ENCODE results near the gene PET117.
"Not testable (repeated sequence)": the region's sequence is repeated elsewhere in the genome, so short reads cannot be mapped to it uniquely, and the experiment has no call there.

Gene PET117

GRCh38 chr20:18103497-18103896 is 34.2 kb upstream of the PET117 start:
- Histone ChIP-seq H3K4me1 (ENCODE audit: control insufficient read depth in 1 of 2, insufficient read depth in 2 of 2, low read length in 2 of 2) (no peaks in the 10 kb centered on the region), H3K27me3 (ENCODE audit: low read depth, low read length) (no peaks in the 10 kb centered on the region), H3K9me3 (ENCODE audit: control insufficient read depth in 1 of 2, low read length in 2 of 2) (no peaks in the 10 kb centered on the region), H3K4me3 (ENCODE audit: low read depth in 1 of 2, low read length in 2 of 2) (no peak overlapping the region), H3K27ac (ENCODE audit: low read length) (no peak overlapping the region), H3K36me3 (ENCODE audit: control insufficient read depth in 1 of 2, insufficient read depth in 2 of 2, low read length in 2 of 2) (no peaks in the 10 kb centered on the region)

- Histone ChIP-seq H3K4me1 (ENCODE audit: control insufficient read depth in 1 of 2, insufficient read depth in 2 of 2, low read length in 2 of 2) (no peaks in the 10 kb centered on the region), H3K27ac (ENCODE audit: low read length) (no peak overlapping the region), H3K4me3 (ENCODE audit: low read depth in 1 of 2, low read length in 2 of 2) (no peak overlapping the region), H3K9me3 (ENCODE audit: control insufficient read depth in 1 of 2, low read length in 2 of 2) (no peaks in the 10 kb centered on the region), H3K36me3 (ENCODE audit: control insufficient read depth in 1 of 2, insufficient read depth in 2 of 2, low read length in 2 of 2) (no peaks in the 10 kb centered on the region), H3K27me3 (ENCODE audit: low read depth, low read length) (no peaks in the 10 kb centered on the region)
Measured at GRCh38 chr20:18108326-18108725, 29.3 kb upstream of the PET117 start.

- not testable (repeated sequence) for H3K4me3 ChIP-seq (ENCODE audit: low read depth in 1 of 2, low read length in 2 of 2)
Measured at GRCh38 chr20:18128574-18128973, 9.1 kb upstream of the PET117 start.

GRCh38 chr20:18132663-18133062 is 5.0 kb upstream of the PET117 start:
- H3K27me3 ChIP-seq (ENCODE audit: low read depth, low read length) = no peaks in the 10 kb centered on the region

More at GRCh38 chr20:18128574-18128973, 9.1 kb upstream of the PET117 start:
- not testable (repeated sequence) for H3K4me1 ChIP-seq (ENCODE audit: control insufficient read depth in 1 of 2, insufficient read depth in 2 of 2, low read length in 2 of 2); H3K27ac ChIP-seq (ENCODE audit: low read length); H3K9me3 ChIP-seq (ENCODE audit: control insufficient read depth in 1 of 2, low read length in 2 of 2); H3K27me3 ChIP-seq (ENCODE audit: low read depth, low read length); H3K36me3 ChIP-seq (ENCODE audit: control insufficient read depth in 1 of 2, insufficient read depth in 2 of 2, low read length in 2 of 2)

GRCh38 chr20:18133962-18134361 is 3.7 kb upstream of the PET117 start:
- Histone ChIP-seq H3K27me3 (ENCODE audit: low read depth, low read length) (no peaks in the 10 kb centered on the region), H3K9me3 (ENCODE audit: control insufficient read depth in 1 of 2, low read length in 2 of 2) (no peaks in the 10 kb centered on the region), H3K36me3 (ENCODE audit: control insufficient read depth in 1 of 2, insufficient read depth in 2 of 2, low read length in 2 of 2) (no peaks in the 10 kb centered on the region), H3K27ac (ENCODE audit: low read length) (no peak overlapping the region), H3K4me1 (ENCODE audit: control insufficient read depth in 1 of 2, insufficient read depth in 2 of 2, low read length in 2 of 2) (peaks cover 6 to 8% of the 10 kb centered on the region in 2 donors), H3K4me3 (ENCODE audit: low read depth in 1 of 2, low read length in 2 of 2) (no peak overlapping the region)

More at GRCh38 chr20:18132663-18133062, 5.0 kb upstream of the PET117 start:
- Histone ChIP-seq H3K4me3 (ENCODE audit: low read depth in 1 of 2, low read length in 2 of 2) (no peak overlapping the region), H3K36me3 (ENCODE audit: control insufficient read depth in 1 of 2, insufficient read depth in 2 of 2, low read length in 2 of 2) (no peaks in the 10 kb centered on the region), H3K27ac (ENCODE audit: low read length) (no peak overlapping the region), H3K4me1 (ENCODE audit: control insufficient read depth in 1 of 2, insufficient read depth in 2 of 2, low read length in 2 of 2) (no peaks in the 10 kb centered on the region), H3K9me3 (ENCODE audit: control insufficient read depth in 1 of 2, low read length in 2 of 2) (no peaks in the 10 kb centered on the region)

- Histone ChIP-seq H3K27me3 (ENCODE audit: low read depth, low read length) (no peaks in the 10 kb centered on the region), H3K4me3 (ENCODE audit: low read depth in 1 of 2, low read length in 2 of 2) (peak overlapping the region; percentile 81 to 100), H3K27ac (ENCODE audit: low read length) (peak overlapping the region; percentile 73), H3K9me3 (ENCODE audit: control insufficient read depth in 1 of 2, low read length in 2 of 2) (no peaks in the 10 kb centered on the region), H3K36me3 (ENCODE audit: control insufficient read depth in 1 of 2, insufficient read depth in 2 of 2, low read length in 2 of 2) (peaks cover 7 to 9% of the 10 kb centered on the region in 2 donors), H3K4me1 (ENCODE audit: control insufficient read depth in 1 of 2, insufficient read depth in 2 of 2, low read length in 2 of 2) (peaks cover 10 to 24% of the 10 kb centered on the region in 2 donors)
Measured at GRCh38 chr20:18138266-18138582, 561 bp downstream of the PET117 start.

GRCh38 chr20:18138639-18139583 is 1.2 kb downstream of the PET117 start:
- peaks cover 10 to 24% of the 10 kb centered on the region in 2 donors for H3K4me1 ChIP-seq (ENCODE audit: control insufficient read depth in 1 of 2, insufficient read depth in 2 of 2, low read length in 2 of 2)
- H3K4me3 ChIP-seq (ENCODE audit: low read depth in 1 of 2, low read length in 2 of 2) = peak overlapping the region; percentile 81 to 100
- no peaks in the 10 kb centered on the region for H3K27me3 ChIP-seq (ENCODE audit: low read depth, low read length)
- H3K9me3 ChIP-seq (ENCODE audit: control insufficient read depth in 1 of 2, low read length in 2 of 2) = no peaks in the 10 kb centered on the region
- H3K36me3 ChIP-seq (ENCODE audit: control insufficient read depth in 1 of 2, insufficient read depth in 2 of 2, low read length in 2 of 2) = peaks cover 7 to 9% of the 10 kb centered on the region in 2 donors
- peak overlapping the region; percentile 73 for H3K27ac ChIP-seq (ENCODE audit: low read length)

- Histone ChIP-seq H3K4me1 (ENCODE audit: control insufficient read depth in 1 of 2, insufficient read depth in 2 of 2, low read length in 2 of 2) (peaks cover 10 to 24% of the 10 kb centered on the region in 2 donors), H3K9me3 (ENCODE audit: control insufficient read depth in 1 of 2, low read length in 2 of 2) (no peaks in the 10 kb centered on the region), H3K36me3 (ENCODE audit: control insufficient read depth in 1 of 2, insufficient read depth in 2 of 2, low read length in 2 of 2) (peaks cover 7 to 12% of the 10 kb centered on the region in 2 donors), H3K27ac (ENCODE audit: low read length) (no peak overlapping the region), H3K4me3 (ENCODE audit: low read depth in 1 of 2, low read length in 2 of 2) (peak overlapping the region in 1 of 2 donors; percentile 81), H3K27me3 (ENCODE audit: low read depth, low read length) (no peaks in the 10 kb centered on the region)
Measured at GRCh38 chr20:18139832-18140231, 2.2 kb downstream of the PET117 start.

GRCh38 chr20:18144541-18145099 is 7.0 kb downstream of the PET117 start:
- no peaks in the 10 kb centered on the region for H3K9me3 ChIP-seq (ENCODE audit: control insufficient read depth in 1 of 2, low read length in 2 of 2)
- no peak overlapping the region for H3K4me3 ChIP-seq (ENCODE audit: low read depth in 1 of 2, low read length in 2 of 2)
- H3K27me3 ChIP-seq (ENCODE audit: low read depth, low read length) = no peaks in the 10 kb centered on the region
- peaks cover 0 to 10% of the 10 kb centered on the region in 2 donors for H3K4me1 ChIP-seq (ENCODE audit: control insufficient read depth in 1 of 2, insufficient read depth in 2 of 2, low read length in 2 of 2)
- H3K27ac ChIP-seq (ENCODE audit: low read length) = no peak overlapping the region
- H3K36me3 ChIP-seq (ENCODE audit: control insufficient read depth in 1 of 2, insufficient read depth in 2 of 2, low read length in 2 of 2) = peaks cover 12 to 28% of the 10 kb centered on the region in 2 donors

GRCh38 chr20:18154342-18154741 is 16.7 kb downstream of the PET117 start:
- Histone ChIP-seq H3K27me3 (ENCODE audit: low read depth, low read length) (no peaks in the 10 kb centered on the region), H3K9me3 (ENCODE audit: control insufficient read depth in 1 of 2, low read length in 2 of 2) (no peaks in the 10 kb centered on the region), H3K4me1 (ENCODE audit: control insufficient read depth in 1 of 2, insufficient read depth in 2 of 2, low read length in 2 of 2) (no peaks in the 10 kb centered on the region), H3K27ac (ENCODE audit: low read length) (no peak overlapping the region), H3K4me3 (ENCODE audit: low read depth in 1 of 2, low read length in 2 of 2) (no peak overlapping the region), H3K36me3 (ENCODE audit: control insufficient read depth in 1 of 2, insufficient read depth in 2 of 2, low read length in 2 of 2) (peaks cover 22 to 51% of the 10 kb centered on the region in 2 donors)

GRCh38 chr20:18156045-18156444 is 18.4 kb downstream of the PET117 start:
- no peak overlapping the region for H3K27ac ChIP-seq (ENCODE audit: low read length)
- H3K27me3 ChIP-seq (ENCODE audit: low read depth, low read length) = no peaks in the 10 kb centered on the region
- H3K4me3 ChIP-seq (ENCODE audit: low read depth in 1 of 2, low read length in 2 of 2) = no peak overlapping the region
- no peaks in the 10 kb centered on the region for H3K4me1 ChIP-seq (ENCODE audit: control insufficient read depth in 1 of 2, insufficient read depth in 2 of 2, low read length in 2 of 2)
- no peaks in the 10 kb centered on the region for H3K9me3 ChIP-seq (ENCODE audit: control insufficient read depth in 1 of 2, low read length in 2 of 2)
- peaks cover 22 to 56% of the 10 kb centered on the region in 2 donors for H3K36me3 ChIP-seq (ENCODE audit: control insufficient read depth in 1 of 2, insufficient read depth in 2 of 2, low read length in 2 of 2)

Measured in muscle layer of duodenum (tissue), 2 donors.